Calu3 (cell line): ENCODE measurements around the gene SP3. TPM values are rescaled to one million over a fixed set of nuclear protein-coding genes. Genes with fewer than 3 reads are reported as not detected.

ENCODE experiments used
- BruUV-seq: library from RNA; stranded (reverse); fragments of 400-500 nt; replicated peaks from 2 replicates; lab custom pipeline; 2021; lab: Mats Ljungman, UMichigan
- CTCF ChIA-PET: fragments of 300-600 bp; sonication (Branson Sonifier 250); formaldehyde crosslinking; loops from one replicate; lab custom pipeline; 2022; ENCODE audit warnings: antibody characterized with exemption; lab: Charles Lee
- DNase-seq: peaks from one replicate; pipeline ENCODE4 v3.0.0; 2022
- H3K27ac Mint-ChIP-seq: one replicate; pipeline ENCODE4 v1.8.0; 2022; ENCODE audit warnings: mixed read lengths; ENCODE audit not compliant: unreplicated experiment
- H3K27me3 Mint-ChIP-seq: one replicate; pipeline ENCODE4 v1.8.0; 2022; ENCODE audit warnings: mixed read lengths; ENCODE audit not compliant: unreplicated experiment
- H3K36me3 Mint-ChIP-seq: one replicate; pipeline ENCODE4 v1.8.0; 2022; ENCODE audit warnings: mild to moderate bottlenecking, moderate library complexity, mixed read lengths; ENCODE audit not compliant: insufficient read depth, unreplicated experiment
- H3K4me1 Mint-ChIP-seq: one replicate; pipeline ENCODE4 v1.8.0; 2022; ENCODE audit warnings: mild to moderate bottlenecking, low read depth, mixed read lengths; ENCODE audit not compliant: unreplicated experiment
- H3K4me3 Mint-ChIP-seq: one replicate; pipeline ENCODE4 v1.8.0; 2022; ENCODE audit warnings: mild to moderate bottlenecking, low read depth, moderate library complexity, mixed read lengths; ENCODE audit not compliant: unreplicated experiment
- H3K9me3 Mint-ChIP-seq: one replicate; pipeline ENCODE4 v1.8.0; 2022; ENCODE audit warnings: low read depth, mixed read lengths; ENCODE audit not compliant: unreplicated experiment
- intact Hi-C: fragments of 100-400 bp; cut with micrococcal nuclease; formaldehyde crosslinking; loops from one replicate; pipeline ENCODE4 v1.10.0; 2022; ENCODE audit not compliant: unreplicated experiment
- total RNA-seq: library from RNA; stranded (reverse); gene quantifications from 2 replicates; pipeline ENCODE4 v1.2.3, GENCODE V29; 2022
- TF ChIP-seq, protein P1 (sequence below): fragments of 200-600 bp; IDR thresholded peaks from one replicate; pipeline ENCODE4 v1.8.0; 2022; ENCODE audit warnings: antibody characterized with exemption; ENCODE audit not compliant: unreplicated experiment

SP3 gene
- total RNA-seq, 1 experiment from 2014 or later: 82.5 TPM

DNA sequence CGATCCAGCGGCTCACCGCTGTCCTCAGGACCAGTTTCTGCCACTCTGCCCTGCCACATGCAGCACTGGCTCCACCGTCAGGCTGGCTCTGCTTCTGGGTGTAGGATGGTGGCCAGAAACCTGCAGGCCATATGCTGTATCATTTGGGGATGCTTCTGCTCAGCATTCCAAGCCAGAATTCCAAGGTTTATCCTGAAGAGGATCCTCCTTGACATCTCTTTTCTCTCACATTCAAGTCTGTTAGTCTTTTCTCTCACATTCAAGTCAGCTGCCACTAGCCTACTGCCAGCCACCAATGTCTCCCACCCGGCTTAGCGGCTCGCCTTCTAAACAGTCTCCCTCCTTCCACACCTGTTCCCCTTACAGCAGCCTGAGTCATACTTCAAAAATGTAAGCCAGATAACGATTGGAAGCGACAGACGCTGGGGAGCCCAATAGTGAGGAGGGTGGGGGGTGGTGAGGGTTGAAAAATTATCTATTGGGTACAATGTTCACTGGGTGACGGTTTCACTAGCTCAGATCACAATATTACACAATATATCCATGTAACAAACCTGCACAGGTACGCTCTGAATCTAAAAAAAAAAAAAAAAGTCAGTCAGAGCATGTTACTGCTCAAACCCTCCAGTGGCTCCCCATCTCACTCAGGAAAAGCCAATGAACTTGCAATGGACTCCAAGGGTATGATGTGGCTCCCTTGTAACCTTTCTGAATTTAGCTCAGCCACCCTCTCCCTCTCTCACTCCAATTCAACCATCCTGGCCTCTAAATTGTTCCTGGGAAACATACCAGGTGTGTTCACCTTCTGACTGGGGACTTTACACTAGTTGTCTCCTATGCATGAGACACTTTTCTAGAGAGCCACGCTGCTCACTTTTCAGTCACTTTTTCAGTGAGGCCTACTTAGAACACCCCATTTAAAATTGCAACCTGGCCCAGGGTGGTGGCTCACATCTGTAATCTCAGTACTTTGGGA is 38.8 kb upstream of the SP3 start:
- peak; percentile 69 for DNase-seq
- H3K9me3 Mint-ChIP-seq: peaks cover 2% of the 10 kb centered on the region
- CTCF ChIA-PET: interaction anchor here (0.7 kb wide), 3 partner anchors 19 to 460 kb away, joined by 3 read pairs; no protein-coding TSS in a partner anchor
- peaks cover 25% of the 10 kb centered on the region for H3K4me1 Mint-ChIP-seq
- intact Hi-C loops: loop anchor here (1.0 to 2.0 kb wide), 2 partner anchors 37 to 120 kb away; no protein-coding TSS in a partner anchor
- peak overlapping the region; percentile 29 for H3K27ac Mint-ChIP-seq
- BruUV-seq: no TSS peak
- peak overlapping the region; percentile 17 for H3K4me3 Mint-ChIP-seq
- TF ChIP-seq, protein P1, sequence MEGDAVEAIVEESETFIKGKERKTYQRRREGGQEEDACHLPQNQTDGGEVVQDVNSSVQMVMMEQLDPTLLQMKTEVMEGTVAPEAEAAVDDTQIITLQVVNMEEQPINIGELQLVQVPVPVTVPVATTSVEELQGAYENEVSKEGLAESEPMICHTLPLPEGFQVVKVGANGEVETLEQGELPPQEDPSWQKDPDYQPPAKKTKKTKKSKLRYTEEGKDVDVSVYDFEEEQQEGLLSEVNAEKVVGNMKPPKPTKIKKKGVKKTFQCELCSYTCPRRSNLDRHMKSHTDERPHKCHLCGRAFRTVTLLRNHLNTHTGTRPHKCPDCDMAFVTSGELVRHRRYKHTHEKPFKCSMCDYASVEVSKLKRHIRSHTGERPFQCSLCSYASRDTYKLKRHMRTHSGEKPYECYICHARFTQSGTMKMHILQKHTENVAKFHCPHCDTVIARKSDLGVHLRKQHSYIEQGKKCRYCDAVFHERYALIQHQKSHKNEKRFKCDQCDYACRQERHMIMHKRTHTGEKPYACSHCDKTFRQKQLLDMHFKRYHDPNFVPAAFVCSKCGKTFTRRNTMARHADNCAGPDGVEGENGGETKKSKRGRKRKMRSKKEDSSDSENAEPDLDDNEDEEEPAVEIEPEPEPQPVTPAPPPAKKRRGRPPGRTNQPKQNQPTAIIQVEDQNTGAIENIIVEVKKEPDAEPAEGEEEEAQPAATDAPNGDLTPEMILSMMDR: no peak
- no peaks in the 10 kb centered on the region for H3K27me3 Mint-ChIP-seq
- H3K36me3 Mint-ChIP-seq: no peaks in the 10 kb centered on the region

DNA sequence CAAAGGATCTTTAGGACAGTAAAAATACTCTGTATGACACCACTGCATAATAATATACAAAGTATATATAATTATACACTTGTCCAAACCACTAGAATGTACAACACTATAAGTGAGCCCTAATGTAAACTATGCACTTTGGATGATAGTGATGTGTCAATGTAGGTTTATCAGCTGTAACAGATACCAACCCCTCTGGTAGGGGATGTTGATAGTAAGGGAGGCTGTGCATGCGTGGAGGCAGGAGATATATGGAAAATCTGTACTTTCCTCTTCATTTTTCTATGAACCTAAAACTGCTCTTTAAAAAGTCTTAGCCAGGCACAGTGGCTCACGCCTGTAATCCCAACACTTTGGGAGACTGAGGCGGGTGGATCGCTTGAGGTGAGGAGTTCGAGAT is 37.5 kb upstream of the SP3 start:
- no peak overlapping the region for H3K27ac Mint-ChIP-seq
- intact Hi-C loops: loop anchor here (1.0 kb wide), 1 partner anchor 118 kb away; no protein-coding TSS in a partner anchor
- no peaks in the 10 kb centered on the region for H3K36me3 Mint-ChIP-seq
- TF ChIP-seq, protein P1: no peak
- no TSS peak for BruUV-seq
- peaks cover 25% of the 10 kb centered on the region for H3K4me1 Mint-ChIP-seq
- no peaks in the 10 kb centered on the region for H3K27me3 Mint-ChIP-seq
- CTCF ChIA-PET: interaction anchor here (0.7 kb wide), 1 partner anchor 947 kb away, joined by 3 read pairs; no protein-coding TSS in a partner anchor
- DNase-seq: no peak
- no peak overlapping the region for H3K4me3 Mint-ChIP-seq
- peaks cover 2% of the 10 kb centered on the region for H3K9me3 Mint-ChIP-seq

DNA sequence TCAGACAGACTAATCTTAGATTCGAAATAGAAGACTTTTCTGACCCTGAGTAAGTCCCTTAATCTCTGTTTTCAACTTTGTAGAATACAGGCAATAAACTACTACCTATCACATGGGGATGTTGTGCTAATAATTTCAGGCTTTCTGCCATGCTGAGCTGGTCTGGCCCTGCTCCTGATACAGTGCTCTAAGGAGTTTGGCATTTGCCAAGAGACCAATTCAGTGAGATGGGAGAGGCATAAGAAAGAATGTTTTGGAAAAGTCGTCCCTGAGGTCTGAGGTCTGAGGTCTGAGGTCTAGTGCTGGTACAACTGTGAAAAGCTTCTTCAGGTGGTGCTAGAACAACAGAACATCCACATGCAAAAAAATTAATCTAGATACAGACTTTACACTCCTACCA is 35.9 kb upstream of the SP3 start:
- Mint-ChIP-seq H3K4me1 (peaks cover 25% of the 10 kb centered on the region), H3K4me3 (no peak overlapping the region), H3K36me3 (no peaks in the 10 kb centered on the region), H3K27me3 (no peaks in the 10 kb centered on the region), H3K9me3 (no peaks in the 10 kb centered on the region), H3K27ac (no peak overlapping the region)
- TF ChIP-seq, protein P1: no peak
- no peak for DNase-seq
- no TSS peak for BruUV-seq
- CTCF ChIA-PET: no interaction called here
- intact Hi-C loops: no loop called here

DNA sequence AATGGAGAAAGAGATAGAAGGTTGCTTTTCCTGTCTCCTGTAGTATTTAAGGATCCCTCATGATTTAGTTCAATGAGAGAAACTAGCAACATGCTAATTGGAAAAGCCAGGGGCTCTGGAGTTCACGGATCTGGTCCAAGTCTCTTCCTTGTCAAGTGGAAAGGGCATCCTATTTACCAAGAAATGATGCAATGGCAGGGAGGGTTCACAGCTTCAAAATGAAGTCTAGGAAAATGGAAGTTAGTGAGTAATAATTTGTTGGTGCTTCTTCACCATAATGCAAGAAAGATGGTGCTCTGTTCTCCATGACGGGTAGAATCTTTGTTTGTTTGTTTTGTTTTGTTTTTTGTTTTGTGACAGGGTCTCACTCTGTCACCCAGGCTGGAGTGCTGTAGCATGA is 34.6 kb upstream of the SP3 start:
- Mint-ChIP-seq H3K27ac (no peak overlapping the region), H3K9me3 (no peaks in the 10 kb centered on the region), H3K4me1 (peaks cover 16% of the 10 kb centered on the region), H3K4me3 (no peak overlapping the region), H3K36me3 (no peaks in the 10 kb centered on the region), H3K27me3 (peaks cover 6% of the 10 kb centered on the region)
- CTCF ChIA-PET: no interaction called here
- intact Hi-C loops: no loop called here
- no peak for DNase-seq
- BruUV-seq: no TSS peak
- TF ChIP-seq, protein P1: no peak
